Upper lobe of left lung (tissue), 4 donors: ENCODE measurements around the gene GRID1.

ENCODE experiments used
- CTCF ChIP-seq, 6 experiments: fragments of 450-650 bp in 4 of 6; fragments of 200-600 bp in 2 of 6; sonication (generic) in 2 of 6; IDR thresholded peaks; one replicate each; pipeline ENCODE4 v1.5.1; 2016 to 2019; ENCODE audit warnings: antibody characterized with exemption in 6 of 6
- EP300 ChIP-seq, 4 donors: sonication (generic); formaldehyde crosslinking; IDR thresholded peaks; one replicate each; pipeline ENCODE4 v1.5.1; 2017; ENCODE audit warnings: antibody characterized with exemption in 4 of 4, control low read depth in 2 of 4
- POLR2A ChIP-seq, 4 donors: fragments of 450-650 bp; IDR thresholded peaks; one replicate each; pipeline ENCODE4 v1.5.1; 2016 to 2017; ENCODE audit warnings: antibody characterized with exemption in 4 of 4, mild to moderate bottlenecking in 2 of 4
- POLR2AphosphoS5 ChIP-seq, 2 donors: sonication (generic); formaldehyde crosslinking; IDR thresholded peaks; one replicate each; pipeline ENCODE4 v1.5.1; 2017; ENCODE audit warnings: antibody characterized with exemption in 2 of 2

- TF ChIP-seq POLR2AphosphoS5 (IDR thresholded peaks at IDR 0.05) (no peak), CTCF (IDR thresholded peaks at IDR 0.05) (no peak), EP300 (IDR thresholded peaks at IDR 0.05) (no peak), POLR2A (IDR thresholded peaks at IDR 0.05) (no peak)
These were observed 172.8 kb downstream of the GRID1 start for GRCh38 chr10:86193841-86194240.
